HEK293 (cell line): Measurements from ENCODE around the gene VAPA.

ENCODE experiments used
- CTCF ChIA-PET: fragments of 350-600 bp; formaldehyde crosslinking; extraction: SDS; loops from one replicate; lab custom pipeline; 2021; ENCODE audit warnings: antibody characterized with exemption; lab: Yijun Ruan, JAX
- POLR2A ChIA-PET: fragments of 300-600 bp; formaldehyde crosslinking; extraction: SDS; loops from one replicate; lab custom pipeline; 2020; ENCODE audit warnings: antibody characterized with exemption, inconsistent platforms; lab: Yijun Ruan, JAX
- H3K27ac ChIP-seq: fragments of 200-500 bp; sonication (Bioruptor generic); 2 replicates; pipeline ENCODE4 v1.5.1; 2014; ENCODE audit warnings: low read depth, low read length, control low read depth, inconsistent platforms; ENCODE audit errors: extremely low read depth
- H3K36me3 ChIP-seq, 2 experiments: fragments of 200-500 bp in 1 of 2; sonication (Bioruptor generic) in 1 of 2; 1 replicate in 1 of 2; 2 replicates in 1 of 2; pipeline ENCODE4 v1.5.1; 2014 to 2017; ENCODE audit warnings: inconsistent platforms in 2 of 2, low read length in 2 of 2; ENCODE audit not compliant: control insufficient read depth in 2 of 2, insufficient read depth in 1 of 2
- H3K4me1 ChIP-seq: fragments of 200-500 bp; sonication (Bioruptor generic); 2 replicates; pipeline ENCODE4 v1.5.1; 2014; ENCODE audit warnings: mild to moderate bottlenecking, low read length, inconsistent platforms; ENCODE audit not compliant: control insufficient read depth, insufficient read depth
- H3K4me3 ChIP-seq: 2 replicates; pipeline ENCODE4 v1.5.1; 2011; ENCODE audit warnings: low read depth, mild to moderate bottlenecking, control low read depth, low read length, moderate library complexity
- H3K9me3 ChIP-seq: fragments of 200-500 bp; sonication (Bioruptor generic); 2 replicates; pipeline ENCODE4 v1.5.1; 2014; ENCODE audit warnings: low read depth, low read length, inconsistent platforms; ENCODE audit not compliant: control insufficient read depth, insufficient read depth
- BCL11B ChIP-seq: fragments of 450-650 bp; formaldehyde crosslinking; IDR thresholded peaks from 2 replicates; pipeline ENCODE4 v1.5.1; 2016; ENCODE audit warnings: low read depth, missing biosample characterization, missing genetic modification characterization
- GLI2 ChIP-seq: fragments of 450-650 bp; formaldehyde crosslinking; IDR thresholded peaks from 2 replicates; pipeline ENCODE4; 2017; ENCODE audit warnings: missing biosample characterization, missing genetic modification characterization, low read depth, borderline replicate concordance
- MZF1 ChIP-seq: fragments of 450-650 bp; formaldehyde crosslinking; IDR thresholded peaks from 2 replicates; pipeline ENCODE4 v1.5.1; 2017; ENCODE audit warnings: missing biosample characterization, missing genetic modification characterization, borderline replicate concordance
- OSR2 ChIP-seq: fragments of 450-650 bp; formaldehyde crosslinking; IDR thresholded peaks from 2 replicates; pipeline ENCODE4 v1.5.1; 2016; ENCODE audit warnings: missing biosample characterization, missing genetic modification characterization
- SP7 ChIP-seq: fragments of 450-650 bp; formaldehyde crosslinking; IDR thresholded peaks from 2 replicates; pipeline ENCODE4 v1.5.1; 2016; ENCODE audit warnings: missing biosample characterization, missing genetic modification characterization
- YY2 ChIP-seq: fragments of 450-650 bp; formaldehyde crosslinking; IDR thresholded peaks from 2 replicates; pipeline ENCODE4 v1.5.1; 2016; ENCODE audit warnings: missing biosample characterization, missing genetic modification characterization
- ZBTB1 ChIP-seq: fragments of 450-650 bp; formaldehyde crosslinking; IDR thresholded peaks from 2 replicates; pipeline ENCODE4 v1.5.1; 2016; ENCODE audit warnings: missing biosample characterization, missing genetic modification characterization
- ZBTB26 ChIP-seq: fragments of 450-650 bp; formaldehyde crosslinking; optimal IDR thresholded peaks from 2 replicates; pipeline ENCODE3; 2016; ENCODE audit warnings: missing biosample characterization, mild to moderate bottlenecking, missing genetic modification characterization
- ZBTB8A ChIP-seq: fragments of 450-650 bp; formaldehyde crosslinking; IDR thresholded peaks from 2 replicates; pipeline ENCODE4 v1.5.1; 2016; ENCODE audit warnings: missing biosample characterization, missing genetic modification characterization
- ZIC2 ChIP-seq: fragments of 450-650 bp; formaldehyde crosslinking; IDR thresholded peaks from 2 replicates; pipeline ENCODE4 v1.5.1; 2016; ENCODE audit warnings: missing biosample characterization, missing genetic modification characterization
- ZNF112 ChIP-seq: fragments of 450-650 bp; formaldehyde crosslinking; IDR thresholded peaks from 2 replicates; pipeline ENCODE4 v1.5.0; 2017; ENCODE audit warnings: missing biosample characterization, missing genetic modification characterization
- ZNF24 ChIP-seq: fragments of 450-650 bp; formaldehyde crosslinking; IDR thresholded peaks from 2 replicates; pipeline ENCODE4 v1.5.1; 2016; ENCODE audit warnings: missing biosample characterization, missing genetic modification characterization
- ZNF366 ChIP-seq: fragments of 450-650 bp; formaldehyde crosslinking; conservative IDR thresholded peaks from 2 replicates; pipeline ENCODE4 v1.5.1; 2016; ENCODE audit warnings: missing biosample characterization, missing genetic modification characterization
- ZNF423 ChIP-seq: fragments of 450-650 bp; formaldehyde crosslinking; IDR thresholded peaks from 2 replicates; pipeline ENCODE4 v1.5.1; 2016; ENCODE audit warnings: missing biosample characterization, missing genetic modification characterization
- ZNF426 ChIP-seq: fragments of 450-650 bp; formaldehyde crosslinking; IDR thresholded peaks from 2 replicates; pipeline ENCODE4 v1.5.1; 2017; ENCODE audit warnings: missing biosample characterization, missing genetic modification characterization, mild to moderate bottlenecking, inconsistent platforms, moderate library complexity
- ZNF501 ChIP-seq: fragments of 450-650 bp; formaldehyde crosslinking; IDR thresholded peaks from 2 replicates; pipeline ENCODE4 v1.5.1; 2016; ENCODE audit warnings: missing biosample characterization, missing genetic modification characterization
- ZNF514 ChIP-seq: fragments of 450-650 bp; formaldehyde crosslinking; IDR thresholded peaks from 2 replicates; pipeline ENCODE4 v1.5.1; 2016; ENCODE audit warnings: missing biosample characterization, missing genetic modification characterization
- ZNF521 ChIP-seq: fragments of 450-650 bp; formaldehyde crosslinking; IDR thresholded peaks from 2 replicates; pipeline ENCODE4 v1.5.1; 2017; ENCODE audit warnings: missing biosample characterization, mild to moderate bottlenecking, missing genetic modification characterization
- ZNF549 ChIP-seq: fragments of 450-650 bp; IDR thresholded peaks from 2 replicates; pipeline ENCODE4 v1.5.1; 2018; ENCODE audit warnings: missing biosample characterization, missing genetic modification characterization, mild to moderate bottlenecking, inconsistent platforms, moderate library complexity
- ZNF555 ChIP-seq: fragments of 450-650 bp; formaldehyde crosslinking; conservative IDR thresholded peaks from 2 replicates; pipeline ENCODE4 v1.5.1; 2017; ENCODE audit warnings: missing biosample characterization, mild to moderate bottlenecking, missing genetic modification characterization, inconsistent platforms
- ZNF600 ChIP-seq: fragments of 450-650 bp; formaldehyde crosslinking; IDR thresholded peaks from 2 replicates; pipeline ENCODE4 v1.5.1; 2016; ENCODE audit warnings: missing biosample characterization, missing genetic modification characterization
- ZNF658 ChIP-seq: fragments of 450-650 bp; formaldehyde crosslinking; IDR thresholded peaks from 2 replicates; pipeline ENCODE4; 2016; ENCODE audit warnings: missing biosample characterization, missing genetic modification characterization
- ZNF76 ChIP-seq: fragments of 450-650 bp; formaldehyde crosslinking; IDR thresholded peaks from 2 replicates; pipeline ENCODE4; 2016; ENCODE audit warnings: low read depth, missing biosample characterization, missing genetic modification characterization, borderline replicate concordance
- ZSCAN16 ChIP-seq: fragments of 450-650 bp; formaldehyde crosslinking; IDR thresholded peaks from 2 replicates; pipeline ENCODE4 v1.5.1; 2016; ENCODE audit warnings: missing biosample characterization, missing genetic modification characterization
- TF ChIP-seq, protein P1 (sequence below): IDR thresholded peaks from 2 replicates; pipeline ENCODE4 v1.6.1; 2011; ENCODE audit warnings: mild to moderate bottlenecking, low read depth, low read length, borderline replicate concordance

VAPA gene

GRCh38 chr18:9991011-9992000 lies 77.5 kb downstream of the VAPA start (continued):
- TF ChIP-seq ZIC2 (tag by site-specific recombination) (no peak), BCL11B (tag by site-specific recombination) (no peak), ZBTB1 (tag by site-specific recombination) (no peak), ZNF555 (no peak), ZBTB26 (tag by site-specific recombination) (no peak)

DNA sequence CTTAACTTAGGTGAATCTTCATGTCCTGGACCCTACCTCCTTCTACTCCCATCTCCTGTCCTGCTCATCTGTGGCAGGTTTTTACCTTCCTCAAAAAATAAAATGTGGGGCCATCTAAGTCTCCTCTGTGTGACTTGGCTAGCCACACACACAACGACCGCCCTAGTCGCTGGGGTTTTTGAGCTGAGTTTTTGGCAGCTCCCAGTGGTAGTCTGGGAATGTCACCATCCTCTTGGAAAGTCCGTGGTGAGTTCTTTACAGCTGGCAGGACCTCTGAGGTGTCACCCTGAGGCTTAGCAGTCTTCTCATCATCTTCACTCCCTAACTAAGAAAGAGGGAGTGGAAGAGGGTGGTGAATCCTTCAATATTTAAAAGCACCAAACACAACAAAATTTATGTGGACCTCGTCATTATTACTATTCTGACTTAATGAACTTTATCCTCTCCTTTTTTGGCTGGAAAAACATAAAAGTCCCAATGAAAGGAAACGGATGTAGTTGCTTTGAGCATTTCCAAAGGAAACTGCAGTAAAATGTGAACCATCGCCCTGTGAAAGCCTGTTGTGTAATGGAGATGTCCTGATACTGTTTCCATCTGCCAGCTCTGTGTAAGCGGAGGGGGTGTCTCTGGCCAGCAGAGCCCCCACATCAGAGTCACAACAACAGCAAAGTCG lies 78.6 kb downstream of the VAPA start:
- no peaks in the 10 kb centered on the region for H3K9me3 ChIP-seq
- TF ChIP-seq ZNF549 (no peak), MZF1 (tag by site-specific recombination) (no peak), ZNF423 (tag by site-specific recombination) (no peak), ZNF112 (tag by site-specific recombination) (no peak), OSR2 (tag by site-specific recombination) (no peak)
- TF ChIP-seq, all 188 proteins: peak for 0
- ChIA-PET CTCF (interaction anchor here (0.6 kb wide), 1 partner anchor 1296 kb away, joined by 3 read pairs; no protein-coding TSS in a partner anchor), POLR2A (no interaction called here)
- Histone ChIP-seq H3K27ac (no peak overlapping the region), H3K4me1 (no peaks in the 10 kb centered on the region), H3K4me3 (no peak overlapping the region), H3K36me3 (no peaks in the 10 kb centered on the region)

DNA sequence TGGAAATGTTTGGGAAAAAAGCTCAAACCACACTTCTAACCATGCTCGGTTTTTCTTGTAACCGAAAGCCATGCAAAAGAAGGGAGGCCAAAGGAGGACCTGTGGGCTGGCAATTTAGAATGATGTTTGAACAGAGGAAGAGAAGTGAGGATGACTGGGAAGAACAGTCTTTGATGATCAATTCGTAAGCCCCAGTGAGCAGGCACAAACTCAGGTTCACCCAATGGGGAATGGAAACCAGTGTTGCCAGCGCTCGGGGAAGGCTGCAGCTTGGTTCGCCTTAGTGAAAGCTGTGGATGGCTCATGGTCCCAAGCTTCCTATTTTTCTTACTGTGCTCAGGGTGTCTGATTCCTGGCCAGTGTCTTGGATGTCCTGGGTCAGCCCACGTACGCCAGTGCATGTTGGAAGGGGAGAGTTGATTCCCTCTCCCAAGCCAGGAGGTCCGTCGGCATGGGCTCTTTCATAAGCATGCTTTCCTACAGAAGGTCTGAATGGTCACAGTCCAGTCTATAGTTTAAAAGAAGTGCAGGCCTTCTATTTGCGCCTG lies 79.2 kb downstream of the VAPA start:
- H3K4me3 ChIP-seq, result no peak overlapping the region
- no peaks in the 10 kb centered on the region for H3K9me3 ChIP-seq
- TF ChIP-seq ZNF24 (tag by site-specific recombination) (no peak), ZNF76 (tag by site-specific recombination) (no peak)
- TF ChIP-seq, all 188 proteins: peak for 0
- Histone ChIP-seq H3K36me3 (no peaks in the 10 kb centered on the region), H3K4me1 (no peaks in the 10 kb centered on the region), H3K27ac (no peak overlapping the region)
- CTCF ChIA-PET, result interaction anchor here (0.6 to 1.4 kb wide), 3 partner anchors 21 to 1297 kb away, joined by 3 to 6 read pairs (median 3); no protein-coding TSS in a partner anchor
- POLR2A ChIA-PET, result no interaction called here

DNA sequence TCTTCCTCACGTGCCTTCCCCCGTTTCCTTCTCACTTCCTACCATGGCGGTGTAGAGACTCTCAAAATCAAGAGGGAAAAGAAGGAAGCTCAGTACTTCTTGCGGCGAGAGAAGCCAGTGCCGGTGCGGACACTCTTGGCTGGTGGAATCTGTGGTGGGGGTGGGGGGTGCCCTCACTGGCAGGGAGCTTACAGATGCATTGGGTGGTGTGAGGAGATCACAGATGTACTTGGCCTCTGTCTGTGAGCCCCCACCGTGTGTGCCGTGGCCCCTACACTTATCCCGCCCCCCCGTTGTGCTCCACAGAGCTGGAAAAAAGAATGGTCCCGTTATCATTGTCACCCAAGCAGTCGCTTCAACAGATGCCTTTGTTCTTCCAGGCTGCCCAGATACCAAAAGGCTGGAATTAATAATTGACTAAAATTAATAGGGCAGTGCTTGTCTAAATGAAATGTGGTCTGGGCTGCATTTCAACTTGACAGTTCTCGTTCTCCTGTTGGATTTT lies 79.8 kb downstream of the VAPA start:
- ChIA-PET CTCF (interaction anchor here (0.6 to 1.4 kb wide), 2 partner anchors 22 to 374 kb away, joined by 3 to 6 read pairs; no protein-coding TSS in a partner anchor), POLR2A (no interaction called here)
- no peaks in the 10 kb centered on the region for H3K36me3 ChIP-seq
- H3K27ac ChIP-seq, result no peak overlapping the region
- no peaks in the 10 kb centered on the region for H3K9me3 ChIP-seq
- H3K4me1 ChIP-seq, result no peaks in the 10 kb centered on the region
- H3K4me3 ChIP-seq, result no peak overlapping the region
- no peak for TF ChIP-seq SP7 (tag by site-specific recombination)
- no peak for TF ChIP-seq ZNF658 (tag by site-specific recombination)
- no peak for TF ChIP-seq ZNF501
- no peak for TF ChIP-seq ZNF426
- no peak for TF ChIP-seq ZSCAN16 (tag by site-specific recombination)
- TF ChIP-seq ZNF521 (tag by site-specific recombination), result no peak
- no peak for TF ChIP-seq ZNF423 (tag by site-specific recombination)
- TF ChIP-seq ZBTB8A, result no peak
- no peak for TF ChIP-seq GLI2 (tag by site-specific recombination)
- no peak for TF ChIP-seq ZNF76 (tag by site-specific recombination)
- no peak for TF ChIP-seq YY2 (tag by site-specific recombination)
- no peak for TF ChIP-seq ZNF600 (tag by site-specific recombination)
- TF ChIP-seq, protein P1, sequence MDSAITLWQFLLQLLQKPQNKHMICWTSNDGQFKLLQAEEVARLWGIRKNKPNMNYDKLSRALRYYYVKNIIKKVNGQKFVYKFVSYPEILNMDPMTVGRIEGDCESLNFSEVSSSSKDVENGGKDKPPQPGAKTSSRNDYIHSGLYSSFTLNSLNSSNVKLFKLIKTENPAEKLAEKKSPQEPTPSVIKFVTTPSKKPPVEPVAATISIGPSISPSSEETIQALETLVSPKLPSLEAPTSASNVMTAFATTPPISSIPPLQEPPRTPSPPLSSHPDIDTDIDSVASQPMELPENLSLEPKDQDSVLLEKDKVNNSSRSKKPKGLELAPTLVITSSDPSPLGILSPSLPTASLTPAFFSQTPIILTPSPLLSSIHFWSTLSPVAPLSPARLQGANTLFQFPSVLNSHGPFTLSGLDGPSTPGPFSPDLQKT, result no peak
- TF ChIP-seq ZNF366 (tag by site-specific recombination), result no peak
- TF ChIP-seq ZNF514 (tag by site-specific recombination), result no peak
